ENCODE results near the gene ACACB.

Gene ACACB

GRCh38 chr12:109115758-109116610 is at the start of gene ACACB:
ACACB (plus strand) TSS chr12:109116587; CDS start chr12:109139406, 22,819 bp downstream.
- FAIRE-seq: no peak

GRCh38 chr12:109069307-109070271 is 46.8 kb upstream of the ACACB start:
- FAIRE-seq: no peak

GRCh38 chr12:109074866-109075265 is 41.5 kb upstream of the ACACB start:
- FAIRE-seq: no peak

DNA sequence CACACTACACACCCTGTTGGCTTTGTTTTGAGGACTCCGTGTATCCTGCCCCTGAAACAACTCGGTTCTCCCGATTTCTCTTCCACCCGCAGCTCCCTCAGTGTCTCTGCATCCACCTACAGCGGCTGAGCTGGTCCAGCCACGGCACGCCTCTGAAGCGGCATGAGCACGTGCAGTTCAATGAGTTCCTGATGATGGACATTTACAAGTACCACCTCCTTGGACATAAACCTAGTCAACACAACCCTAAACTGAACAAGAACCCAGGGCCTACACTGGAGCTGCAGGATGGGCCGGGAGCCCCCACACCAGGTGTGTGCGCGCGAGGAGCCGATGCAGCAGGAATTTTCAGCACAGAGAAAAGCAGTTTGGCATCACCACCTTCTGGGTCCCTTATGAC is 33.6 kb upstream of the ACACB start:
- FAIRE-seq: no peak

GRCh38 chr12:109084425-109084824 is 32.0 kb upstream of the ACACB start:
- FAIRE-seq: no peak

DNA sequence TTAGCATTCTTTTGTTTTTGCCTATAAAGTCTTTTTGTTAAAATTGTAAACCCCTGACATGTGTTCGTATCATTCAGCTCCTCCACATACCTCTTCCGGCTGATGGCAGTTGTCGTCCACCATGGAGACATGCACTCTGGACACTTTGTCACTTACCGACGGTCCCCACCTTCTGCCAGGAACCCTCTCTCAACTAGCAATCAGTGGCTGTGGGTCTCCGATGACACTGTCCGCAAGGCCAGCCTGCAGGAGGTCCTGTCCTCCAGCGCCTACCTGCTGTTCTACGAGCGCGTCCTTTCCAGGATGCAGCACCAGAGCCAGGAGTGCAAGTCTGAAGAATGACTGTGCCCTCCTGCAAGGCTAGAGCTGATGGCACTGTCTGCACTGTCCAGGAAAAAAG is 30.8 kb upstream of the ACACB start:
- FAIRE-seq: no peak

DNA sequence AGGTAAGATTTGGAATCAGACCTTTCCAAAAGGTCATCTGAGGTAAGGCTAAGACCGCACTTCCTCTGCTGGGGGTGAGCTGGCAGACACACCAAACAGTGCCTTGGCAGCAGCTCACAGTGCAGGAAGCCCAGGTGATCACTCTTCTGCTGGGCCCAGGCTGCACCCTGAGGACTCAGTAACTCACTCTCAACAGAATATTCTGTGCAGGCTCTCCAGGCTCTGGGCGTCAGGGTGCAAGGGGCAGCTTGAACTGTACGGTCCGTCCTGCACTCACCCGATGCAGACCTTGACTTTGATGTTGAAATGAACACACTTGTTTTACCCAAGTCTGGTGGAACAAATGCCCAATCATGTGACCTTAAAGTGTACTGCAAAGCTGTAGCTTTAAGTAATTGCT is 29.1 kb upstream of the ACACB start:
- no peak for FAIRE-seq

- no peak for FAIRE-seq
These were observed 27.6 kb upstream of the ACACB start for GRCh38 chr12:109088818-109089217.

DNA sequence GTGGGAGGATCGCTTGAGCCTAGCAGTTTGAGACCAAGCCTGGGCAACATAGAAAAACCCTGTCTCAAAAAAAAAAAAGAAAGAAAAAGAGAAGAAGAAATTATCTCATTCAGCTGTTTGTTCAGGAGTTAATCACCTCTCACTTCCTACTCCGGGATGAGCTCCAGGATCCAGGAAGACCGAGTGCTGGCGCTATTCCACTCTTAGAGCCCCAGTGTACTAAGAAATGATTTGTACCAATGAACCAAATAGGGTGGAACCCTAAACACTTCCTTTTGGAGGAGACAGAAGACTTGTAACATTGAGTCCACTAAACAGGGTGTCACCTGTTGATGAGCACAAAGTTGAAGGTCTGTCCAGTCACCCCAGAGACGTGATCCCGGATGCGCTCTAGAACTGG is 26.7 kb upstream of the ACACB start:
- FAIRE-seq: no peak

DNA sequence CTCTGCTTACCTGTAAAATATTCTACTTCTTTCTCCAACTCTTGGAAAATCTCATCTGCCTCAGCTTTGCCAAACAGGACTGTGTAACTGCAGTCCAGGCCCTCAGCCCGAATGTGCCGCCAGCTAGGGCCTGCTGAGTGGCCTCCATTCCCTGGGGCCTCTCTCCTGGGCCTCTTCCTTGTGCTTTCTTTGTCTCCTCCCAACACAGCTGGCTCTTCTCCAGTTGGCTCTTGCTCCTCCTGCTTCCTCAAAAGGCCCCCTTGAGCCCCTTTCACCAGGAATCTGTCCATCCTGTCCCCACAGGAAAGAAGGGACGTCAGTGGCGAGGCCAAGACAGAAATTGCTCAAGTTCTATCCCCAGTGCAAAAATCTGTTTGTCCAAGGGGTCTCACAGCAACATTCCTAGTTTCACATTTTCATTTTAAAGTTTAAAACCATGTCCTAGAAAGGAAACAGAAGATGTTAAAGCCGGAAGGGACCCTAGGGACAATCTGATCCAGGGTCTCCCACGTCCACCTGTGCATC is 23.8 kb upstream of the ACACB start:
- FAIRE-seq: no peak

GRCh38 chr12:109093022-109093918 is 23.1 kb upstream of the ACACB start, which contains the start of gene ALKBH2:
ALKBH2 (minus strand) TSS chr12:109093472; CDS start chr12:109092786, 686 bp downstream.
- FAIRE-seq: no peak

DNA sequence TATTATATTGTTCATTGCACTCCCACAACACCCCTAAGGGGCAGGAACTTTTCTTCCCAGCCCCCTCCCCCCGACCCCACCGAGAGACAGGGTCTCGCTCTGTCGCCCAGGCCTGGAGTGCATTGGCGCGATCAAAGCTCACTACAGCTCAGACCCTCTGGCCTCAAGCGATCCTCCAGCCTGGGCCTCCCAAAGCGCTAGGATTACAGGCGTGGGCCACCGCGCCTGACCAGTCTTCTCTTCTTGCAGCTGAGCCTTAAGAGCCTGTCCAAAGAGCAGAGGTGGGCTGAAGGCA is 19.3 kb upstream of the ACACB start:
- no peak for FAIRE-seq

GRCh38 chr12:109097435-109098182 is 18.8 kb upstream of the ACACB start, which contains the start of gene UNG:
UNG (plus strand) TSS chr12:109097597; CDS start chr12:109097680, 83 bp downstream.
- peak; percentile 57 for FAIRE-seq

DNA sequence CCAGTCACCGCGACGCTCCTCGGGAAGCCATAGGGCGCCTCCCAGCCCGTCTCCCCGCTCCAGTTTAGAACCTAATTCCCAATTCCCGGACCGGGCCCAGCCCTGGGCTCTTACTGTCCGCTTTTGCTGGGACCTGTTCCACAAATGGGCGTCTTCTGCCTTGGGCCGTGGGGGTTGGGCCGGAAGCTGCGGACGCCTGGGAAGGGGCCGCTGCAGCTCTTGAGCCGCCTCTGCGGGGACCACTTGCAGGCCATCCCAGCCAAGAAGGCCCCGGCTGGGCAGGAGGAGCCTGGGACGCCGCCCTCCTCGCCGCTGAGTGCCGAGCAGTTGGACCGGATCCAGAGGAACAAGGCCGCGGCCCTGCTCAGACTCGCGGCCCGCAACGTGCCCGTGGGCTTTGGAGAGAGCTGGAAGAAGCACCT is 18.2 kb upstream of the ACACB start:
- FAIRE-seq: no peak

DNA sequence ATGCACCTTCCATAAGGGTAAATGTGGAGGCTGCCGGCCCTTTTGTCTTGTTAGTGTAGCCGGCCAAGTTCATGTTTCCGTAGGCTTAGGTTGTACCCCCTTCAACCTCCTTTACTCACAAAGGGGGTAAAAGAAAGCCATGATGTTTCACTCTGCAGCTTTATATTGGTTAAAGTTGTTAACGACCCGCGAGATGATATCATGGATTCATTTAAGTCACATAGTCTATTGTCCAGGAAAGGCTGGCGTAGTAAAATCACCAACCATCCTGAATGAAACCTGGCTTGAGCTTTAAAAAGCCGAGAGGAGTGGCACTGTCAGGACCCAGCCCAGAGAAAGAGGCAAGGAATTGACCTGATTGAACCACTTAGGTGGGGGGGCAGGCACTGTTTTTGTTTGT is 17.7 kb upstream of the ACACB start:
- FAIRE-seq: no peak

- no peak for FAIRE-seq
These were observed 16.9 kb upstream of the ACACB start for GRCh38 chr12:109099431-109100020.

DNA sequence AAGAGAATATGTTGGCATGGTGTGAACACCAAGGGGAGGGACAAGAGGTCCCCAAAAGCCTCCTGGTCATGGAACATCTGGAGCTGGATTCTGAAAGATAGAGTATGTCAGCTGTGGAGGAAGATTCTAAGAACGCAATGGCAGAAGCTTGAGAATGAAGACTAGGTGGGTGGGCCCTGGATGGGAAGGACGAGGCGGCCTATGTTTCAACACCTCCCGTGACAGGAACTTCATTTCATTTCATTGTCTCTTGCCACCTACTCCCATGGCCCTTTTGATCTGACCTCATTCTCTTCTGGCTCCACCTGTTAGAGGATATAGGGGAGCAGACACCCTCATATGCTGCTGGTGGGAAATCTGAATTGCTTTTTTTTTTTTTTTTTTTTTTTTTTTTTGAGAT is 15.6 kb upstream of the ACACB start:
- FAIRE-seq: no peak

DNA sequence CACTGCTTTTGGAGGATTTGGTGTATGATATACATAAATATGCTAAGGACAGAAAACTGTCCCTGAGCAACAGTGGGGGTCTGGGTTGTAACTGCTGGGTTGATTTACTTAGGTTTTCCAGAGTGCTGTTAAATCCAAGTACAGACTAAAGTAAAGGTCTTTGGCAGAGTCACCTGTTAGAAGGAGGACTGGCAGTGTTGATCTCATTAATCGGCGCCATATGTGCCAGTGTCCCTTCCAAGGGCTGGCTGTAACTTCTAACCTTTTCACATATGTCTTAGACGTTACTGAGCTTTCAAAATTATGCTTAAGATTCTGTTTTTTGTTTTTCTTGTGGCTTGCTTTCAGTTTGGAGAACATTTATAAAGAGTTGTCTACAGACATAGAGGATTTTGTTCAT is 13.9 kb upstream of the ACACB start:
- no peak for FAIRE-seq

GRCh38 chr12:109105176-109105575 is 11.2 kb upstream of the ACACB start:
- no peak for FAIRE-seq

DNA sequence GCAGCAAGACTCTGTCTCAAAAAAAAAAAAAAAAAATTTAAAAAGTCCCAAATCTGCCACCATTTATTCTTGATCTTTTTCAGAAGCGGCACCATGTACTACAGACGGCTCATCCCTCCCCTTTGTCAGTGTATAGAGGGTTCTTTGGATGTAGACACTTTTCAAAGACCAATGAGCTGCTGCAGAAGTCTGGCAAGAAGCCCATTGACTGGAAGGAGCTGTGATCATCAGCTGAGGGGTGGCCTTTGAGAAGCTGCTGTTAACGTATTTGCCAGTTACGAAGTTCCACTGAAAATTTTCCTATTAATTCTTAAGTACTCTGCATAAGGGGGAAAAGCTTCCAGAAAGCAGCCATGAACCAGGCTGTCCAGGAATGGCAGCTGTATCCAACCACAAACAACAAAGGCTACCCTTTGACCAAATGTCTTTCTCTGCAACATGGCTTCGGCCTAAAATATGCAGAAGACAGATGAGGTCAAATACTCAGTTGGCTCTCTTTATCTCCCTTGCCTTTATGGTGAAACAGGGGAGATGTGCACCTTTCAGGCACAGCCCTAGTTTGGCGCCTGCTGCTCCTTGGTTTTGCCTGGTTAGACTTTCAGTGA is 6.5 kb upstream of the ACACB start:
- FAIRE-seq: no peak

DNA sequence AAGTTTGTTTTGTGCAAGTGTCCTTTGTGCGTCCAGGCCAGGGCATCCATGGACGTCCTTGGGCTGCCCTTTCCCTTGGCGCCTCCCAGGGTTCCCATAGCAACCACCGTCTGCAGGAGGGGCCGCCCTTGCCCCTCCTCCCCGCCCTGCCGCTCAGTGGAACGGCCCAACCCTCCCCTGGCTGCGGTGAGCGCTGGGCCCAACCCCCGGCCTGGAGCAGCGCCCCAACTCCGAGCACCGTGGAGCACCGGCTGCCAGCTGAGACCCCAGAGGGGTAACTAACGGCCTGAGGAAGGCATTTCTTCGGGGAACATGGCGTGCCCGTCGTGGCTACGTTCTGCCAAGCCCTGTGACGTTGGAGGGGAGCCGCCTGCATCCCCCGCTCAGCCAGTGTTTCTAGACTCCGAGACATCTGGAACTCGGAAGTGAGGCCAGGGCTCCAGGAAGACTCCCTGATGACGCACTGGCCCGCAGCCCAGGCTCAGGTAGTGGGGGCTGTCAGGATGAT is 5.3 kb upstream of the ACACB start:
- no peak for FAIRE-seq

Measured in A204.1 (cell line).